ENCODE measurements around the gene EXOC3L4. TPM values are rescaled to one million over a fixed set of nuclear protein-coding genes. Genes with fewer than 3 reads are reported as not detected.

Gene EXOC3L4
- total RNA-seq, 4 donors from 2014 or later = 0.64 to 0.75 TPM; not detected in 2

- intact Hi-C loops (cut with DNase I; ENCODE audit: low total_unique reads) = no loop called here
- WGBS, 2 donors = 71 to 94% methylated on average over 4 to 8 of the region's 8 CpGs
- no peak overlapping the region for H3K4me3 ChIP-seq (ENCODE audit: low read depth, poor library complexity, severe bottlenecking)
- DNase-seq (ENCODE audit: low spot score in 2 of 2) = no peak
- TF ChIP-seq POLR2A (IDR thresholded peaks at IDR 0.05) (no peak), CTCF (IDR thresholded peaks at IDR 0.05) (no peak)
Observed at GRCh38 chr14:103099733-103100280, 5.3 kb downstream of the EXOC3L4 start.

GRCh38 chr14:103100281-103101121 lies 6.0 kb downstream of the EXOC3L4 start:
- no peak for DNase-seq (ENCODE audit: low spot score in 2 of 2)
- 88% methylated on average over 19 to 25 of the region's 25 CpGs for WGBS, 2 donors
- intact Hi-C loops (cut with DNase I; ENCODE audit: low total_unique reads) = no loop called here
- no peak for TF ChIP-seq CTCF (IDR thresholded peaks at IDR 0.05)
- TF ChIP-seq POLR2A (IDR thresholded peaks at IDR 0.05) = no peak
- H3K4me3 ChIP-seq (ENCODE audit: low read depth, poor library complexity, severe bottlenecking) = no peak overlapping the region

DNA sequence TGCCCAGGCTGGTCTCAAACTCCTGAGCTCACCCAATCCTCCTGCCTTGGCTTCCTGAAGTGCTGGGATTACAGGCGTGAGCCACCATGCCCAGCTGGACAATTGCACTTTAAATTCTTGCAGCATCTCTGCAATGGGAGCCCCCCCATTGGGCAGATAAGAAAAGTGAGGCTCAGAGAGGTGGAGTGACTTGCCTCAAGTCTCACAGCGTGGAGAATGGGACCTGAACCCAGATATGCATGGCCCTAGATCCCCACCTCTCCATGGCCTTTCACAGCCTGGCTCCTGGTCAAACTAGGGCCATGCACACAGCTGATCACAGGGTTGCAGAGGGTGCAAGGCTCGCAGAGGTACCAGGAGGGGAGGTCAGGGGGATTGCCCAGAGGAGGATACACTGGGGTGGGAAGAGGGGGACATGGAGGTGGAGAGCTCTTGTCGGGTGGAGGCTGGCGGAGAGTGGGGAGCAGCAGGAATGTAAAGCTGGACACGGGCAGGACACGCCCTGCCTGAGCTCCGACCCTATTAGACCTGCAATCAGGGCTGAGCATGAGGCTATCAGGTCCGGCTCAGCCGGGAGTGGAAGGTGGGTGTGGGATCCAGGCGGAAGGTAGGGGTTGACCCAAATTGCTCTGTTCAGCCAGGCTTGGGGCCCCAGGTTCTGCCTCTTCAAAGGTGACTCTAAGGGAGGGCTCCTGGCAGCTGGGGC lies 6.9 kb downstream of the EXOC3L4 start:
- TF ChIP-seq POLR2A (IDR thresholded peaks at IDR 0.05) (no peak), CTCF (IDR thresholded peaks at IDR 0.05) (no peak)
- DNase-seq (ENCODE audit: low spot score in 2 of 2) = no peak
- no peak overlapping the region for H3K4me3 ChIP-seq (ENCODE audit: low read depth, poor library complexity, severe bottlenecking)
- intact Hi-C loops (cut with DNase I; ENCODE audit: low total_unique reads) = no loop called here
- 90 to 93% methylated on average over 11 of the region's 11 CpGs for WGBS, 2 donors

GRCh38 chr14:103101963-103102688 lies 7.6 kb downstream of the EXOC3L4 start:
- no peak for TF ChIP-seq POLR2A (IDR thresholded peaks at IDR 0.05)
- TF ChIP-seq CTCF (IDR thresholded peaks at IDR 0.05) = no peak
- no peak for DNase-seq (ENCODE audit: low spot score in 2 of 2)
- WGBS, 2 donors = 30 to 55% methylated on average over 45 to 64 of the region's 85 CpGs
- no peak overlapping the region for H3K4me3 ChIP-seq (ENCODE audit: low read depth, poor library complexity, severe bottlenecking)
- intact Hi-C loops (cut with DNase I; ENCODE audit: low total_unique reads) = no loop called here

- no peak for DNase-seq (ENCODE audit: low spot score in 2 of 2)
- intact Hi-C loops (cut with DNase I; ENCODE audit: low total_unique reads) = no loop called here
- WGBS, 2 donors = 52 to 71% methylated on average over 11 to 20 of the region's 39 CpGs
- no peak for TF ChIP-seq POLR2A (IDR thresholded peaks at IDR 0.05)
- no peak for TF ChIP-seq CTCF (IDR thresholded peaks at IDR 0.05)
- H3K4me3 ChIP-seq (ENCODE audit: low read depth, poor library complexity, severe bottlenecking) = no peak overlapping the region
Observed at GRCh38 chr14:103102689-103103260, 8.2 kb downstream of the EXOC3L4 start.

Measured in lower leg skin (tissue), 4 donors.